ENCODE measurements around the gene CYP17A1.

CYP17A1 gene

GRCh38 chr10:102808380-102808779, 28.8 kb downstream of the CYP17A1 start:
- ChIA-PET POLR2A (ENCODE audit: low non-redundant PET) (no interaction called here), CTCF (no interaction called here)
- TF ChIP-seq CTCF (conservative IDR thresholded peaks at IDR 0.05; ENCODE audit: low read depth): no peak
- no peak for DNase-seq (ENCODE audit: low spot score)
- H3K27ac ChIP-seq: no peak overlapping the region

- CTCF ChIA-PET: interaction anchor here (0.6 to 1.2 kb wide), 2 partner anchors 8 to 23 kb away, joined by 3 read pairs; no protein-coding TSS in a partner anchor
- POLR2A ChIA-PET (ENCODE audit: low non-redundant PET): no interaction called here
- no peak for DNase-seq (ENCODE audit: low spot score)
- TF ChIP-seq CTCF (conservative IDR thresholded peaks at IDR 0.05; ENCODE audit: low read depth): no peak
- no peak overlapping the region for H3K27ac ChIP-seq
Observed at GRCh38 chr10:102804382-102805055, 32.7 kb downstream of the CYP17A1 start.

- no peak for TF ChIP-seq CTCF (conservative IDR thresholded peaks at IDR 0.05; ENCODE audit: low read depth)
- ChIA-PET POLR2A (ENCODE audit: low non-redundant PET) (no interaction called here), CTCF (interaction anchor here (0.8 kb wide), 1 partner anchor 124 kb away, joined by 4 read pairs; no protein-coding TSS in a partner anchor)
- H3K27ac ChIP-seq: peak overlapping the region; percentile 47; the same call in 1 of the 2 replicates
- DNase-seq (ENCODE audit: low spot score): no peak
Observed at GRCh38 chr10:102802920-102803534, 34.2 kb downstream of the CYP17A1 start.

GRCh38 chr10:102801978-102802377, 35.2 kb downstream of the CYP17A1 start:
- ChIA-PET POLR2A (ENCODE audit: low non-redundant PET) (no interaction called here), CTCF (no interaction called here)
- no peak for DNase-seq (ENCODE audit: low spot score)
- peak overlapping the region; percentile 23; the same call in 1 of the 2 replicates for H3K27ac ChIP-seq
- no peak for TF ChIP-seq CTCF (conservative IDR thresholded peaks at IDR 0.05; ENCODE audit: low read depth)

- ChIA-PET POLR2A (ENCODE audit: low non-redundant PET) (no interaction called here), CTCF (interaction anchor here (0.6 kb wide), 1 partner anchor 61 kb away, joined by 3 read pairs; no protein-coding TSS in a partner anchor)
- no peak for DNase-seq (ENCODE audit: low spot score)
- no peak for TF ChIP-seq CTCF (conservative IDR thresholded peaks at IDR 0.05; ENCODE audit: low read depth)
- peak overlapping the region; percentile 23; the same call in 1 of the 2 replicates for H3K27ac ChIP-seq
Observed at GRCh38 chr10:102801496-102801895, 35.7 kb downstream of the CYP17A1 start.

GRCh38 chr10:102800611-102801335, 36.4 kb downstream of the CYP17A1 start:
- no peak for TF ChIP-seq CTCF (conservative IDR thresholded peaks at IDR 0.05; ENCODE audit: low read depth)
- CTCF ChIA-PET: interaction anchor here (0.6 kb wide), 2 partner anchors 60 to 156 kb away, joined by 3 read pairs; no protein-coding TSS in a partner anchor
- no peak for DNase-seq (ENCODE audit: low spot score)
- POLR2A ChIA-PET (ENCODE audit: low non-redundant PET): no interaction called here
- peak overlapping the region; percentile 57 for H3K27ac ChIP-seq
